ENCODE measurements around the gene CCT8L2. TPM values are rescaled to one million over a fixed set of nuclear protein-coding genes. Genes with fewer than 3 reads are reported as not detected.
"Not testable (repeated sequence)": the region's sequence is repeated elsewhere in the genome, so short reads cannot be mapped to it uniquely, and the experiment has no call there.

The CCT8L2 gene, protein sequence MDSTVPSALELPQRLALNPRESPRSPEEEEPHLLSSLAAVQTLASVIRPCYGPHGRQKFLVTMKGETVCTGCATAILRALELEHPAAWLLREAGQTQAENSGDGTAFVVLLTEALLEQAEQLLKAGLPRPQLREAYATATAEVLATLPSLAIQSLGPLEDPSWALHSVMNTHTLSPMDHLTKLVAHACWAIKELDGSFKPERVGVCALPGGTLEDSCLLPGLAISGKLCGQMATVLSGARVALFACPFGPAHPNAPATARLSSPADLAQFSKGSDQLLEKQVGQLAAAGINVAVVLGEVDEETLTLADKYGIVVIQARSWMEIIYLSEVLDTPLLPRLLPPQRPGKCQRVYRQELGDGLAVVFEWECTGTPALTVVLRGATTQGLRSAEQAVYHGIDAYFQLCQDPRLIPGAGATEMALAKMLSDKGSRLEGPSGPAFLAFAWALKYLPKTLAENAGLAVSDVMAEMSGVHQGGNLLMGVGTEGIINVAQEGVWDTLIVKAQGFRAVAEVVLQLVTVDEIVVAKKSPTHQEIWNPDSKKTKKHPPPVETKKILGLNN
- not detected in 2 replicates for total RNA-seq (2014; rRNA removed; shearing (Covaris generic))
- not detected in 2 replicates for polyA plus RNA-seq (2016; fragmentation: Nextera tagmentation; extraction: Ambion mirVana)
- long read RNA-seq = 0 reads

DNA sequence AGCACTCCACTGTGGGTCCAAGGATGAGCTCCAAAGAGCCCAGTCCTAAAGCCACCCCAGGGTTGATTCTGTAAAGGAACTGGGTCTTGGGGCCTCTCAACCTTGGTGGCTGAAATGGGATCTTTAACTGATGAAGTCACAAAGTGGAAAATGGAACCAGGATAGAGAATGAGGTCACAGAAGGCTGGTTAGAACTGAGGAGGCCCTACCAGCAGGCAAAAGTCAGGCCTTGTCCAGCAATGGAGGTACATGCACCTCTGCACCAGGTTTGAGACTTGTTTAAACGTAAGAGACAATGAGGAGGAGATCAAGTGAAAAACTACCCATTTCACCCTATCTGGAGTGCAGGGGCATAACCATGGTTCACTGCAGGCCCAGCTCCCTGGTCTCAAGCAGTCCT lies at the start of gene CCT8L2:
Gene CCT8L2 (minus strand): TSS at position 101 of the 400 bp plus-strand sequence. CDS start 260 bp downstream, outside the sequence.
- not testable (repeated sequence) for H3K79me2 ChIP-seq (replicated peaks; ENCODE audit: insufficient read depth); H3K9me2 ChIP-seq (ENCODE audit: insufficient read depth); H3F3A ChIP-seq (replicated peaks; ENCODE audit: low read depth); H3K4me1 Mint-ChIP-seq; H3K4me3 ChIP-seq; H3K27me3 Mint-ChIP-seq (ENCODE audit: insufficient read depth, low read depth, poor library complexity); H3K27ac ChIP-seq (ENCODE audit: low read depth); H4K20me1 ChIP-seq (replicated peaks; ENCODE audit: insufficient read depth); H3K4me2 ChIP-seq; H2AFZ ChIP-seq; H3K27ac Mint-ChIP-seq; H3K27me3 ChIP-seq (ENCODE audit: insufficient read depth); H3K4me1 ChIP-seq (ENCODE audit: insufficient read depth); H3K36me3 ChIP-seq (ENCODE audit: insufficient read depth); ATAC-seq; DNase-seq (ENCODE audit: low spot score); H3K4me3 Mint-ChIP-seq
- Mint-ChIP-seq H3K36me3 (ENCODE audit: low read depth) (peaks cover 36% of the 10 kb centered on the region), H3K9me3 (peaks cover 91% of the 10 kb centered on the region)

GRCh38 chr22:16635442-16635841 lies 42.8 kb upstream of the CCT8L2 start:
- H3K27me3 ChIP-seq (ENCODE audit: insufficient read depth); H3K4me3 Mint-ChIP-seq; H3K79me2 ChIP-seq (replicated peaks; ENCODE audit: insufficient read depth); H3K27ac Mint-ChIP-seq; DNase-seq (ENCODE audit: low spot score); H3F3A ChIP-seq (replicated peaks; ENCODE audit: low read depth); H3K36me3 ChIP-seq (ENCODE audit: insufficient read depth); H3K4me3 ChIP-seq; H3K9me2 ChIP-seq (ENCODE audit: insufficient read depth); H3K4me1 ChIP-seq (ENCODE audit: insufficient read depth); H3K27ac ChIP-seq (ENCODE audit: low read depth); H3K4me1 Mint-ChIP-seq; H3K4me2 ChIP-seq; H2AFZ ChIP-seq; ATAC-seq; H4K20me1 ChIP-seq (replicated peaks; ENCODE audit: insufficient read depth); H3K27me3 Mint-ChIP-seq (ENCODE audit: insufficient read depth, low read depth, poor library complexity): not testable (repeated sequence)
- peaks cover 78% of the 10 kb centered on the region for H3K9me3 Mint-ChIP-seq
- H3K36me3 Mint-ChIP-seq (ENCODE audit: low read depth) = peaks cover 11% of the 10 kb centered on the region; the same call in 2 of the 3 replicates

GRCh38 chr22:16634092-16634491 lies 41.5 kb upstream of the CCT8L2 start:
- H3K36me3 Mint-ChIP-seq (ENCODE audit: low read depth); H3K4me1 ChIP-seq (ENCODE audit: insufficient read depth); H3K9me2 ChIP-seq (ENCODE audit: insufficient read depth); H3K27ac ChIP-seq (ENCODE audit: low read depth); H3K79me2 ChIP-seq (replicated peaks; ENCODE audit: insufficient read depth); H3K36me3 ChIP-seq (ENCODE audit: insufficient read depth); H3K4me3 Mint-ChIP-seq; H3K27ac Mint-ChIP-seq; H3K27me3 Mint-ChIP-seq (ENCODE audit: insufficient read depth, low read depth, poor library complexity); ATAC-seq; H3K4me3 ChIP-seq; H3K27me3 ChIP-seq (ENCODE audit: insufficient read depth); H4K20me1 ChIP-seq (replicated peaks; ENCODE audit: insufficient read depth); DNase-seq (ENCODE audit: low spot score); H3K4me1 Mint-ChIP-seq; H3K4me2 ChIP-seq; H3F3A ChIP-seq (replicated peaks; ENCODE audit: low read depth); H2AFZ ChIP-seq: not testable (repeated sequence)
- H3K9me3 Mint-ChIP-seq = peaks cover 78% of the 10 kb centered on the region

GRCh38 chr22:16628476-16628875 lies 35.9 kb upstream of the CCT8L2 start:
- H3K27me3 Mint-ChIP-seq (ENCODE audit: insufficient read depth, low read depth, poor library complexity); ATAC-seq; H3K4me3 Mint-ChIP-seq; H3F3A ChIP-seq (replicated peaks; ENCODE audit: low read depth); H3K4me1 ChIP-seq (ENCODE audit: insufficient read depth); DNase-seq (ENCODE audit: low spot score); H3K4me2 ChIP-seq; H3K36me3 Mint-ChIP-seq (ENCODE audit: low read depth); H4K20me1 ChIP-seq (replicated peaks; ENCODE audit: insufficient read depth); H3K79me2 ChIP-seq (replicated peaks; ENCODE audit: insufficient read depth); H3K27ac ChIP-seq (ENCODE audit: low read depth); H3K4me3 ChIP-seq; H3K4me1 Mint-ChIP-seq; H3K9me2 ChIP-seq (ENCODE audit: insufficient read depth); H3K27ac Mint-ChIP-seq; H2AFZ ChIP-seq; H3K27me3 ChIP-seq (ENCODE audit: insufficient read depth); H3K36me3 ChIP-seq (ENCODE audit: insufficient read depth): not testable (repeated sequence)
- peaks cover 78% of the 10 kb centered on the region for H3K9me3 Mint-ChIP-seq

DNA sequence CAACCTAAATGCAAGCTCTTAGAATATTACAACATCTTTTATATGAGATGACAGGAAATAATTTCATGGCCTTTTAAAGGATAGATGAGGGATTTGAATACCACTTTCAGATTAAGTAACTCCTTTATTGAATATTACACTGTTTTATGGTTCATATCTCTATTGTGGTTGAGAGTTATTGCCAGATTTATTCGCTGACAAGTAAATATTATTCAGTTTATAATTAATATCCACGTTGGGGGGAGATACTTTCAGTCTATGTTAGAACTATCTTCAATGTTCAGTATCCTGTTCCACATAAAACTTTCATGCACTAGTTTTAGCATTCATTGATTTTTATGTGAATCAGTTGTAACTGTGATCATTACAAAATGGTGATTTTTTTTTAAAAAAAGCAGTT lies 32.4 kb upstream of the CCT8L2 start:
- not testable (repeated sequence) for H3K36me3 Mint-ChIP-seq (ENCODE audit: low read depth); ATAC-seq; H3K4me2 ChIP-seq; H3K36me3 ChIP-seq (ENCODE audit: insufficient read depth); H3F3A ChIP-seq (replicated peaks; ENCODE audit: low read depth); H3K27me3 Mint-ChIP-seq (ENCODE audit: insufficient read depth, low read depth, poor library complexity); H3K27ac ChIP-seq (ENCODE audit: low read depth); H4K20me1 ChIP-seq (replicated peaks; ENCODE audit: insufficient read depth); H3K27me3 ChIP-seq (ENCODE audit: insufficient read depth); DNase-seq (ENCODE audit: low spot score); H3K9me2 ChIP-seq (ENCODE audit: insufficient read depth); H3K4me3 Mint-ChIP-seq; H3K4me1 ChIP-seq (ENCODE audit: insufficient read depth); H2AFZ ChIP-seq; H3K4me1 Mint-ChIP-seq; H3K79me2 ChIP-seq (replicated peaks; ENCODE audit: insufficient read depth); H3K4me3 ChIP-seq; H3K27ac Mint-ChIP-seq
- H3K9me3 Mint-ChIP-seq = peaks cover 76% of the 10 kb centered on the region

DNA sequence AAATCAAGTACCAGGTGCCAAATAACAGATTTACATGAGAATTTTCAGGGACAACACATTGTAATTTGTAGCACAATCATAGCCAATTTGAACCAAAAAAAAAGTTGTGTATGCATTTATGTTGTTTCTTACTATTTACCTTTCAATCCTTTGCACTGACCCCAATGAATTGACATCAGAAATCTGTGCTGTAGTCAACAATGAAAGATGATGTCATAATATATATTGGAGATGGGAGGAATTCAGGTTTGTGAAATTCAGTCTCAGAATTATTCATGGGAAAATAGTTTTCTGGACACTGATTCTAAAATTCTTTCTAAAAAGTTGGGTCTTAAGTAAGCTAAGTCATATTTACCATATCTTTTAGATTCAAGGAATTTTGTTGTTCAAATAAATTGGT lies 31.0 kb upstream of the CCT8L2 start:
- Mint-ChIP-seq H3K9me3 (peaks cover 74% of the 10 kb centered on the region), H3K36me3 (ENCODE audit: low read depth) (peaks cover 11% of the 10 kb centered on the region; the same call in 2 of the 3 replicates)
- not testable (repeated sequence) for H3K27me3 Mint-ChIP-seq (ENCODE audit: insufficient read depth, low read depth, poor library complexity); H3K27ac Mint-ChIP-seq; DNase-seq (ENCODE audit: low spot score); H3K4me1 Mint-ChIP-seq; H3K4me3 Mint-ChIP-seq; H2AFZ ChIP-seq; H3F3A ChIP-seq (replicated peaks; ENCODE audit: low read depth); H3K9me2 ChIP-seq (ENCODE audit: insufficient read depth); H3K27ac ChIP-seq (ENCODE audit: low read depth); H3K27me3 ChIP-seq (ENCODE audit: insufficient read depth); H3K4me3 ChIP-seq; H3K36me3 ChIP-seq (ENCODE audit: insufficient read depth); H4K20me1 ChIP-seq (replicated peaks; ENCODE audit: insufficient read depth); H3K79me2 ChIP-seq (replicated peaks; ENCODE audit: insufficient read depth); H3K4me1 ChIP-seq (ENCODE audit: insufficient read depth); ATAC-seq; H3K4me2 ChIP-seq
